GM13976 (cell line): ENCODE data around the gene RO60.
A peak's percentile ranks its signal among the peaks of the same experiment; 100 is the strongest.

Experiments used
- DNase-seq: peaks from one replicate; pipeline ENCODE4 v3.0.0; 2012; ENCODE audit warnings: low spot score
- in situ Hi-C: fragments of 300-500 bp; cut with MboI; formaldehyde crosslinking; loops from one replicate; pipeline ENCODE4 v1.12.0; 2022; ENCODE audit warnings: low sequenced_read_pairs, mixed read lengths, inconsistent platforms; ENCODE audit not compliant: unreplicated experiment
- TF ChIP-seq, protein P1 (sequence below): IDR thresholded peaks from 2 replicates; pipeline ENCODE4 v1.5.1; 2012; ENCODE audit warnings: borderline replicate concordance, mild to moderate bottlenecking; ENCODE audit not compliant: insufficient read depth; ENCODE audit errors: extremely low read depth, missing control alignments, control extremely low read depth

RO60 gene

DNA sequence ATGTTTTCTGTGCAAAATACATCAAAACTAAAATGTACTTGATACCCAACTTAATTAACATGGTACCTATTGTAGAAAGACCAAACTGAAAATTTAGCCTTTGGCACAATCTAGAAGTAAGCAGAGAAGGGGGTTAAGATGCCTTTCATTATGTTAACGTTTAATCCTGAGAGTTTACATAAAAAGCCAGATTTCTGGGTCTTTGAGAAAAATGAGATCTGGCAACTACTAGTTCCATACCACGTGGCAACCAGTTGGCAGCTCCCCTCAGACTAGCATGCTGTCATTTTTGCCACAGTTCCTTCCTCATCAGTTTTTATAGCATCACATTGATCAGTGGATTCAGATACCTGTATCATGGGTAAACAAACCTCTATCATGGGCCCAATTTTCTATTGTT is 1.5 kb downstream of the RO60 start:
- TF ChIP-seq, protein P1, sequence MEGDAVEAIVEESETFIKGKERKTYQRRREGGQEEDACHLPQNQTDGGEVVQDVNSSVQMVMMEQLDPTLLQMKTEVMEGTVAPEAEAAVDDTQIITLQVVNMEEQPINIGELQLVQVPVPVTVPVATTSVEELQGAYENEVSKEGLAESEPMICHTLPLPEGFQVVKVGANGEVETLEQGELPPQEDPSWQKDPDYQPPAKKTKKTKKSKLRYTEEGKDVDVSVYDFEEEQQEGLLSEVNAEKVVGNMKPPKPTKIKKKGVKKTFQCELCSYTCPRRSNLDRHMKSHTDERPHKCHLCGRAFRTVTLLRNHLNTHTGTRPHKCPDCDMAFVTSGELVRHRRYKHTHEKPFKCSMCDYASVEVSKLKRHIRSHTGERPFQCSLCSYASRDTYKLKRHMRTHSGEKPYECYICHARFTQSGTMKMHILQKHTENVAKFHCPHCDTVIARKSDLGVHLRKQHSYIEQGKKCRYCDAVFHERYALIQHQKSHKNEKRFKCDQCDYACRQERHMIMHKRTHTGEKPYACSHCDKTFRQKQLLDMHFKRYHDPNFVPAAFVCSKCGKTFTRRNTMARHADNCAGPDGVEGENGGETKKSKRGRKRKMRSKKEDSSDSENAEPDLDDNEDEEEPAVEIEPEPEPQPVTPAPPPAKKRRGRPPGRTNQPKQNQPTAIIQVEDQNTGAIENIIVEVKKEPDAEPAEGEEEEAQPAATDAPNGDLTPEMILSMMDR = no peak
- DNase-seq = no peak
- in situ Hi-C loops = no loop called here

DNA sequence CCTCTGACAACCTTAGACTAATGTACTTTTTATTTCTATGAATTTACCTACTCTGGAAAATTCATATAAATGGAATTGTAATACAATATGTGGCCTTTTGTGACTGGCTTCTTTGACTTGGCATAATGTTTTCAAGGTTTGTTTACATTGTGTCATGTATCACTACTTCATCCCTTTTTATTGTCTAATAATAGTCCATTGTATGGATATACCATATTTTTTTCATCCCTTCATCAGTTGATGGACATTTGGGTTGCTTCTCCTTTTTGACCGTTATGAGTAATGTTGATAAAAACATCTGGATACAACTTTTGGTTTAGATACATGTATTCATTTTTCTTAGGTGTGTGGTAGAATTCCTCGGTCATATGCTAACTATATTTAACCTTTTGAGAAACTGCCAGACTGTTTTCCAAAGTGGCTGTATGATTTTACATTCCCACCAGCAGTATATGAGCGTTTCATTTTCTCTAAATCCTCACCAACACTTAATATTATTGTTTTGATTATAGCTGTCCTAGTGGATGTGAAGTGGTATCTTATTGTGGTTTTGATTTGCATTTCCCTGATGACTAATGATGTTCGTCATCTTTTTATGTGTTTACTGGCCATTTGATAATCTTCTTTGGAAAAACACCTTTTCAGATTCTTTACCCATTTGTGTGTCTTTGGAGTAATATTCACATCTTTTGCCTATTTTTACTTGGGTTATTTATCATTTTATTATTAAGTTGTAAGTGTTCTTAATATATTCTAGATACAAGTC is 3.5 kb downstream of the RO60 start:
- in situ Hi-C loops = no loop called here
- no peak for DNase-seq
- TF ChIP-seq, protein P1 = no peak

DNA sequence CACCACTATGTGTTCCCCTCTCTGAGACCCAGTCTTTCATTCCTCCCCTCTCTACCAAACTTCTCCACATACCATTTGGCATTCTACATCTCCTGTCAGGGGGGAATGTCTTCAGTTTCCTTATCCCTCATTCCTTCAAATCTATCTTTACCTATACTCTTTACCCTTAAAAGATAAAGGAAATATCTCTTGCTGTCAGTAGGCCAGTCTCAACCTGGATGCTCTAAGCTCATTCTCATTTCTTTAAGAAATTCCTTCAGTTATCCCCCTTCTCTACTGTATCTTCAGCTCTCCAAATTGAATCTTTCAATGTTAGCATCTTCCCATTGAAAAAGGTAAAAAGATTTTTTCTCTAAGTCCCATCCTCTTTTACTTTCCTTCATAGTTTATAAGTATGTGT is 6.5 kb downstream of the RO60 start:
- DNase-seq = no peak
- in situ Hi-C loops = no loop called here
- TF ChIP-seq, protein P1 = no peak

DNA sequence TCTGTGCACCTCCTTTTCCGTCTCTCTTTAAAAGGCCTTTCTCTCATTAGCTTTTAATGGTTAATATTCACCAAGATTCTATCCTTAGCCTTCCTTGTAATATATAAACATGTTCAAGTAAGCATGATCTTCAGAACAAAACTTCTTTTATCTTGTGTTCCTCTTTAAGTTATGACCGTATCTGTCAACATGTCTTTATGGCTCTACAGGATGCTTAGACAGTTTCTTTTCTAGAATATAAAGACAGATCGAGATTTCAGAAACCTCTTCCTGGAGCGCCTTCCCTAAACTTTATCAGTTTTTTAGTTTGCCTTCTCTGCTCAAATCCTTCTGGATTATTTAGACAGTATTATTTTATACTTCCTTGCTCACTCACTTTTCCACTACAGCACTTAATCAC is 7.2 kb downstream of the RO60 start:
- no peak for DNase-seq
- TF ChIP-seq, protein P1 = no peak
- in situ Hi-C loops = no loop called here

DNA sequence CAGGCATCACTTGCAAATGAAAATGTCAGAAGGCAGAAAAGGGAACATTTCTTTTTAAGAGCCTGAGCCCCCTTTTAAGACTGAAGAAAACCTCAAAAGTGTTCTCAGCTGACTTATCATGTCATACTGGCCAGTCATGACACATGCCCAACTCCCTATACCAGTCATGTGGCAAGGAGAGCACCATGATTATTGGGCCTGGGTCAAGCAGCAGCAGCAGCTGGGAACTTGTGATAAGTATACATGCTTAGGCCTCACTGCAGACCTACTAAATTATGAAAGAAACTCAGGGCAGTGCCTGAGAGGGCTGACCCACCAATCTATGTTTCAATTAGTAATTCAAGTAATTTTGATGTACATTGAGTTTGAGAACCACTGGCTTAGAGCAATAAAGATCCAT is 8.6 kb downstream of the RO60 start:
- TF ChIP-seq, protein P1 = no peak
- in situ Hi-C loops = no loop called here
- DNase-seq = no peak

DNA sequence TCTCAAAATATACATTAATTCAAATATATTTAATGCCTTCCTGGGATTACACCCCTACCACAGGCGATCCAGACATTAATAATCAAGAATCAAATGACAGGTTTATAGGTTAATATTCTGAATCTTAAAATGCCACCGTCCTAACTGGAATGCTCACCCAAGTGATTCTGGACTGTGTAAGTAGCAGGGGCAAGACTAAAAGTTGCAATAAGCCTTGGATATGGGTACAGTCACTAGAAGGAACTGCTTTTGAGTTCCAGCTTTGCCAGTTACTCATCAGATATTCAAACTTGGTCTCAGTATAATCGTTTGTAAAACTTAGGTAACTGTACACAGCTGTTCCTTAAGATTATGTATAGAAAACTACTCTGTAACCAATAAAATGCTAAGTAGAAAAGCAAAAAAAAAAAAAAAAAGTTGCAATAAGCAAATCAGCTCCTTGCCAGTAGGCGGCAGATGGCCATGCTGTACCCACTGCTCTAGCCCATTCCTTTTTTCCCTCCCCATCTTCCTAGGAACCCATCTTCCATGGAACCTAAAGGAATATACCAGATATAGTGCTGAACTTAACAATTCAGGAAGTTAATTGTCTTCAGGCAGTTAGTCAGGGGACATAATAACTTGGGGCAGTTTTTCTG is 10.5 kb downstream of the RO60 start:
- no peak for DNase-seq
- TF ChIP-seq, protein P1 = peak; percentile 28
- in situ Hi-C loops = no loop called here

DNA sequence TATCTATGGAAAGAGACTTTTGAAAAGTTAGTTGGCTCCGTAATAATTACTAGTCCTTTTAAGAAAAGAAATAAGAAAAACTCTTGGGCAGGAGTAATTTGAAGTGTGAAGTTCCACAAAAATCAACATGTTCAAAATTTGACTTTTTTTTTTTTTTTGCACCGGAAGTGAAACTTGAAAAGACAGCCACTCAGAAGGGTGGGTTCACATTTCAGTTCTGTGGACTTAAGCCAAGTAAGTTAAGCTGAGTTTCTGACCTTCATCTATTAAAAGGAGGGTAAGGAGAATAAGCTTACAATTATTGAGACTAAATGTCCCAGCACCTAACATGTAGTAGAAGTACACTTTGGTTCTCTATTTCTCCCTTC is 11.0 kb downstream of the RO60 start:
- DNase-seq = no peak
- TF ChIP-seq, protein P1 = no peak
- in situ Hi-C loops = no loop called here
